HUDEP-2 (cell line): ENCODE results near the gene DNAH14.
"Not testable (repeated sequence)": the region's sequence is repeated elsewhere in the genome, so short reads cannot be mapped to it uniquely, and the experiment has no call there.

Source experiments
- DNase-seq, 76 experiments: peaks; one replicate each; lab custom pipeline; 2025; ENCODE audit not compliant: unreplicated experiment in 76 of 76; lab: John Stamatoyannopoulos, UW

Gene DNAH14

DNA sequence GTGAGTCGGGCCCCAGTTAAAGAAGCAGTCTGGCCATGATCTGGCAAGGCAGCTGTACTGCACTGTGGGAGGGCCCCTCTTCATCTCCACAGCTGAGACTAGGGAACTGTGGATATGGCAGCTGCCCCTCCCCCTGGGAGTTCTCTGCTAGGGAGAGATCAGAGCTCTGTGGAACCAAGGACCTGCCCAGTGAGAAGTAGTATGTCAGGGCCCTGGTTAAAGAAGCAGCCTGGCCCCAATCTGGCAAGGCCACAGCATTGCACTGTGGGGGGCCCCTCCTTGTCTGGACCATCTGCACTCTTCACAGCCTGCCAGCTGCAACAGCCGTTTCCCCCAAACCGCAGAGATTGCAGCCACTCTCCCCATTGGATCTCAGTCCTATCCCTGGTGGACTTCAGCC is 208.5 kb downstream of the DNAH14 start:
- no peak for DNase-seq

DNA sequence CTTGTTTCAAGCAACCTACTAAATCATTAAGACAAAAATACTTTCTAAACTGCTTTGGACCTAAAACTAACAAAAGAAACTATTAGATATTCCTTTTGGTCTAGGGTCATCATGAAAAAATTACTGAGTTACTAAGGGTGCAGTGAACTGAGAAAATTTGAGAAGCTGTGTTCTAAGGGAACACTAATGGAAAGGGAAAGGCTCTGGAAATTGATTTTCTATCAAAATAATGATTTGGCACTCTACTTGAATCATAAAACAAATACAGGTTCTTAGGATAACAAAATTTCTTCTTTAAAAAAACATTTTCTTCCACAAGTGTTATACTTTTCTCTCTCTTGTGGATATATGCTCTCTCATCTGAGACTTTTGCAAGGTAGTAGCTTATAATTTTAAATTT is 213.5 kb downstream of the DNAH14 start:
- no peak for DNase-seq

DNA sequence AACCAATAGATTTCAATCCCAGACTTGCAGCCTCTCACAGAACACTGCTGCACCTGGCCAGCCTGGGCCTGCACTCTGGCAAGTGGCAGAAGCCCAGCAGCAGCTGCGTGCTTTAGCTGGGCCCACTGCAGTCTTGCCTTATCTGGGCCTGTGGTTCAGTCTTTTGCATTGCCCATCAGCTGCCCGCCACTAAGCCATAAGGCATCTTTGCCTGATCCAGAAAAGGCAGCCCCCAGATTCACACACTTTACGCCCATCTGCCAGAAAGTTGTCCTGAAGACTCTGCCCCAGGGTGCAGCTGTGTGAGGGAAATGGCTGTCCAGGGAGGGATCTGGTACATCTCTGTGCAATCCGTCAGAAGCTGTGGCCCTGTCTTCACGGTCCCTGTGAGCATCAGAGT is 217.0 kb downstream of the DNAH14 start:
- no peak for DNase-seq

DNA sequence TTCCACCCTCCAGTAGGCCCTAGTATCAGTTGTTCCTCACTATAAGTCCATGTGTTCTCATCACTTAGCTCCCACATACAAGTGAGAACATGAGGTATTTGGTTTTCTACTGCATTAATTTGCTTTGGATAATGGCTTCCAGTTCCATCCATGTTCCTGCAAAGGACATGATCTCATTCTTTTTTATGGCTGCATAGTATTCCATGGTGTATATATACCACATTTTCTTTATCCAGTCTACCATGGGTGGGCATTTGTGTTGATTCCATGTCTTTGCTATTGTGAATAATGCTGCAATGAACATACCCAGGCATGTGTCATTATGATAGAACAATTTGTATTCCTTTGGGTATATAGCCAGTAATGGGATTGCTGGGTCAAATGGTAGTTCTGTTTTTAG is 218.3 kb downstream of the DNAH14 start:
- not testable (repeated sequence) for DNase-seq

DNA sequence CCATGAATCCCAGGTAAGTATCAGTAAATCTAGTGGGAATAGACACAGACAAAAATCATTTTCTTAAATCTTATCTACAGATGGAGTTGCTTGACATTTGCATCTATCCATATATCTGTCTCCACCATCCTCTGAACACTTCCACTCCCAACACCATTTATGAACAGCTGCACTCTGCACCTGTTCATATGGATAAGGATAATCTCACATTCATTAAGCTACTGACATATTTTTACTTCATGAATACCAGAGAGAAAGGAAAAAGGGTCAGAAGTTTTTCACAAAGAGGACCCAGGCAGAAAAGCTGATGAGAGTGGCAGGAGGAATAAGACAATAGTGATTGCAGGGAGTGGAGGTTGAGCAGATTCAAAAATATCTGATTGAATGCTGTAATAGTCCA is 222.6 kb downstream of the DNAH14 start:
- no peak for DNase-seq

DNA sequence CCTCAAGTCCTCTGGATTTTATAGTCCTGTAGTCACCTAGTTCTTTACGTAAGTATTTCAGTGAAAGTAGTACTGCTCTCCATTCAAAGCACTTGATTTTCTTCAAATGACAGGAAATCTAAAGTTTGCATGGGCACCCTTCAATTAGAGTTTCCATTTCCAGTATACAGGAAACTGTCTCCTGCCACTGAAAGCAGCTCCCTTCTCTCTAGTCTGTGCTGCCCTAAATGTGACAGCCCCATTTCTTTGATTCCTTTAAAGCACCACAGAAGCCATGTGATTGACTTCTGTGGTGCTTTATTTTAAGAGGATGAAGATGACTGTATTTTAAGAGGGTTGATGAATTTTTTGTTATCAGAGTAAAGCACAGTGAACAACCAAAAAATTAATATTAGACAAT is 226.1 kb downstream of the DNAH14 start:
- DNase-seq, result no peak

DNA sequence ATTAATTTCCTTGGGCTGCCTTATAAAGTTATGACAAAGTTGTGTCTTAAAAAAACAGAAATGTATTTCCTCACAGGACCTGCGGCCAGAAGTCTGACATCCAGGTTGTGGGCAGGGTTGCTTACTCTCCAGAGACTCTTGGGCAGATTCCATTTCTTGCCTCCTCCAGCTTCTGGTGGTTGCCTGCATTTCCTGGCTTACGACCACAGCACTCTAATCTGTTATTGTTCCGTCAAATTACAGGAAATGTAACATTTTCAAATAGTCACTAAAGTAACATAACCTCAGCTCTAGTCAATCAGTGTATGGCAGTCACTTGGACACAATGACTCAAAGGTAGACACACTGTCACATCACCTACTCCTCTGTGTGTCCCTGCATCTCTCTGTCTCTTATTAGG is 226.8 kb downstream of the DNAH14 start:
- DNase-seq, result no peak

DNA sequence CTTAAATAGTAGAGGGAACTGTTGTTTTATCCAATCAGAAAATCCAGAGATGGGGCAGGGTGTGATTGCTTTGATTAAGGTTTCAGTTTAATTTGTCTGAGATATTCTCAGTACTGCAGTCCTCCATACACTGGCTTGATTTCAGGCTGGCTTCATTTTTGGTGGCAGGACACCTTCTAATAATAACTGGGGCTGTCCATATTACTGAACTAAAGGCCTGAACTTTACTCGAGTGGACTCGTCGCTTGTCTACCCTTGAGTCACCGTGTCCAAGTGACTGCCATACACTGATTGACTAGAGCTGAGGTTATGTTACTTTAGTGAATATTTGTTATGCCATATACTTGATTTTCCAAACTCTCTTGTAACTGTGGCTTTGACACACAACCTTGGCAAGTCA is 228.8 kb downstream of the DNAH14 start:
- DNase-seq, result no peak

DNA sequence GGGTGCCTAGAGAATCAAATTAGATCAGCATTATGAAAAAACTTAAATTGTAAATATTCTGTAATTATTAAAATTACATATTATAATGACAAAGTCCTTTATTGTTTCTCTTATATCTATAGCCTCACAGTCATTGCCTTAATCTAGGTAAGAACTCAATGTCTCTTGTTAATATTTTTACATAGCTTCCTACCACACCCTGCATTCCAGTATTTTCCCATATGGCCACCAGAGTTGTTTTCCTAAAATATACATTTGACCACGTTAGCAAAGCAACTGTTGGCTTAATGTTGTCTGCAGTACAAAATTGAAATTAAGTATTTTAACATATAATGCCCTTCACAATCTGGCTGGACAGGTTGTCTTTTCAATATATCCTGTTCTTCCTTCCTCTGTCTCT is 230.3 kb downstream of the DNAH14 start:
- DNase-seq, result no peak

DNA sequence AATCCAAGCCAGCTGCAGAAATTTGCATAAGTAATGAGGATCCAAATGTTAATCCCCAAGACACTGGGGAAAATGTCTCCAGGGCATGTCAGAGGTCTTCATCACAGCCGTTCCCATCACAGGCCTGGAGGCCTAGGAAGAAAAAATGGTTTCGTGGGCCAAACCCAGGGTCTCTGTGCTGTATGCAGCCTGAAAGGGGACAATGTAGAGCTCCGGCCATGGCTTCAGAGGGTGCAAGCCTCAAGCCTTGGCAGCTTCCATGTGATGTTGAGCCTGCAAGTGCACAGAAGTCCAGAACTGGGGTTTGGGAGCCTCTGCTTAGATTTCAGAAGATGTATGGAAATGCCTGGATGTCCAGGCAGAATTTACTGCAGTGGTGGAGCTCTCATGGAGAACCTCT is 247.9 kb downstream of the DNAH14 start:
- DNase-seq, result not testable (repeated sequence)

DNA sequence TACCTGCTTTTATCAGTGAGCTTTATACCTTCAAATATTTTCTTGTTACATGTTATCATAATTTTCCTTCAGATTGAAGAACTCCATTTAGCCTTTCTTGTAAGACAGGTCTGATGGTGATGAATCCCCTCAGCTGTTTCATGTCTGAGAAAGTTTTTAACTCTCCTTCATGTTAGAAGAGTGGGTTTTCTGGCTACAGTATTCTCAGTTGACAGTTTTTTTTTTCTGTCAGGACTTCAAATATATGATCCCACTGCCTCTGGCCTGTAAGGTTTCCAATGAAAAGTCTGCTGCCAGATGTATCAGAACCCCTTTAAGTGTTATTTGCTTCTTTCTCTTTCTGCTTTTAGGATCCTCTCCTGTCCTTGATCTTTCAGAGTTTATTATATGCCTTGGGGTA is 250.2 kb downstream of the DNAH14 start:
- no peak for DNase-seq

DNA sequence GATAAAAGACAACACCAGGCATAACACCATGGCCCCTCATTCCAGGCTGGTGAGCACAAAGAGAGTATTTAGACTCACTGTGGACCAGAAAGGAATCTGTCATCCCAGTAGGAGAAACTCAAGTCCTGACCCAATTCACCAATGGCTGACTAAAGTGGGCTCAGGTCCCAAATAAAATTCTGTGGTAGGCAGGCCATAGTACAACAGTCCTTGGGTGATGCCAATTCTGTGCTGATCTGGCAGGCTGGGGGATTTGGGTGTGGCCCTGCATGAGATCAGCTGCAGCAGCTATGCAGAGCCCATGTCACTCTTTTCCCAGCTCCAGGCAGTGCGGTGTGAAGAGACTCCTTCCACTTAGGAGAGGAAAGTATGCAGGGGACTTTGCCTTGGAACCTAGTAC is 253.2 kb downstream of the DNAH14 start:
- no peak for DNase-seq

DNA sequence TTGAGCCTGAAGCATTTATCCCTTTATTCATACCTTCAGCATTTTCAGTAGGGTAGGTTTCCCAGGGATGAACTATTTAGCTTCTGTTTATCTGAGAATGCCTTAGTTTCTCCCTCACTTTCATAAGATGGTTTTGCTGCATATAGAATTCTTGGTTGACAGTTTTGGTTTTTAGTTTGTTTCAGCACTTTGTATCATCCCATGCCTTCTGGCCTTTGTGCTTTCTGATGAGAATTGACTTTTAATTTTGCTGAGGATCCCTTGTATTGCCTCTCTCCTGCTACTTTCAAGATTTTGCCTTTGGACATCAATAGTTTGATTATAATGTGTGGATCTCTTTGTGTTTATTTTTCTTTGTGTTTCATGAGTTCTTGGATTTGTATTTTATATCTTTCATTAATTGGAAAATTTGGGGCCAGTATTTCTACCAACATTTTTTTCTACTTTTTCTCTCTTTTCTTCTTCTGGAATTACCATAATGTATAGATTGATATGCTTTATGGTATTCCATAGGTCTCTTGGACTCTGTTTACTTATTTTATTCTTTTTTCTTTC is 261.8 kb downstream of the DNAH14 start:
- no peak for DNase-seq

DNA sequence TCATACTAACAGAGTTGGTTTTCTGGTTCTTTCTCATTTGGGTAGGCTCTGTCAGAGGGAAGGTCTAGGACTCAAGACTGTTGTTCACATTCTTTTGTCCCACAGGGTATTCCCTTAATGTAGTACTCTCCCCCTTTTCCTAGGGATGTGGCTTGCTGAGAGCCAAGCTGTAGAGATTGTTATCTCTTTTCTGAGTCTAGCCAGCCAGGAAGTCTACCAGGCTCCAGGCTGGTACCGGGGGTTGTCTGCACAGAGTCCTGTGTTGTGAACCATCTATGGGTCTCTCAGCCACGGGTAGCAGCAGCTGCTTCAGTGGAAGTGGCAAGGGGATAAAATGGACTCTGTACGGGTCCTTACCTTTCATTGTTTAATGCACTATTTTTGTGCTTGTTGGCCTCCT is 272.0 kb downstream of the DNAH14 start:
- no peak for DNase-seq

DNA sequence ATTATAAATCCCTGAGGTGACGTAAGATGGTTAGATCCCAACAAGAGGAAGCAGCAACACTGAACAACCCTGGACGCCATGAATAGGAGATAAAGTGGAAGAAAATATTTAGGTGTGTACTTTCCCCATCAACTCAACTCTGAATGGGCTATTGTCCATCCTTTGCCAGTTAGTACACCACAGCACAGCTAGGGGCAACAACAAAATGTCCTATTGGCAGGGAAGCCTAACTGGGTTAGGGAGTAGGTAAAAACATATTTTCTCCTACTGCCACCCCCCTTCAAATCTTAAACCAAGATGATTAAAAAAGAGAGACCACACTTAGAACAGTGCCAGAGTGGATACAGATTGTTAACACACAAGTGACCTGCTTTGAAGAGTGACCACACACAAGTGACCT is 278.3 kb downstream of the DNAH14 start:
- no peak for DNase-seq

DNA sequence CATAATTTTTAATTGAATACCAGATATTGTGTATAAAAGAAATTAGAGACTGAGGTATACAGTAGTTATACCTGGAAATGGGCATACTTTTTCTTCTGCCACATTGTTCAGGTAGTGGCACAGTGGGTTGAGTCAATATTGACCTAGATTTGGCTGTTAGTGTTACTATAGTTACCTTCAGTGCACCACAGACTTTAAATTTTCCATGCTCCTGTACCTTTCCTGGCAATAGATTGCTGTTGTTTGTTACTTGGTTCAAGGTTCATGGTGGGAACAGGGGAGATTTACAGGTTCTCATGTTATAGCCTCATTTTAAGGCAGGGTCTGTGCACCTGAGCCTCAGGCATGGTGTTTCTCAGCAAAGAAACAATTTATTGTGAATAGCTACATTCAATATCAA is 279.7 kb downstream of the DNAH14 start:
- no peak for DNase-seq

DNA sequence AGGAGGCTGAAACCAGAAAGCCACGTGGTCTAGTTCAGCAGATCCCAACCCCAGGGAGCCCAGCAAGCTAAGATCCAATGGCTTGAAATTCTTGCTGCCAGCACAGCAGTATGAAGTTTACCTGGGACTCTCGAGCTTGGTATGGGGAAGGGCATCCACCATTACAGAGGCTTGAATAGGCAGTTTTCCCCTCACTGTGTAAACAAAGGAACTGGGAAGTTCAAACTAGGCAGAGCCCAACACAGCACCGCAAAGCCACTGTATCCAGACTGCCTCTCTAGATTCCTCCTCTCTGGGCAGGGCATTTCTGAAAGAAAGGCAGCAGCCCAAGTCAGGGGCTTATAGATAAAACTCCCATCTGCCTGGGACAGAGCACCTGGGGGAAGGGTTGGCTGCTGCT is 280.7 kb downstream of the DNAH14 start:
- DNase-seq, result not testable (repeated sequence)

DNA sequence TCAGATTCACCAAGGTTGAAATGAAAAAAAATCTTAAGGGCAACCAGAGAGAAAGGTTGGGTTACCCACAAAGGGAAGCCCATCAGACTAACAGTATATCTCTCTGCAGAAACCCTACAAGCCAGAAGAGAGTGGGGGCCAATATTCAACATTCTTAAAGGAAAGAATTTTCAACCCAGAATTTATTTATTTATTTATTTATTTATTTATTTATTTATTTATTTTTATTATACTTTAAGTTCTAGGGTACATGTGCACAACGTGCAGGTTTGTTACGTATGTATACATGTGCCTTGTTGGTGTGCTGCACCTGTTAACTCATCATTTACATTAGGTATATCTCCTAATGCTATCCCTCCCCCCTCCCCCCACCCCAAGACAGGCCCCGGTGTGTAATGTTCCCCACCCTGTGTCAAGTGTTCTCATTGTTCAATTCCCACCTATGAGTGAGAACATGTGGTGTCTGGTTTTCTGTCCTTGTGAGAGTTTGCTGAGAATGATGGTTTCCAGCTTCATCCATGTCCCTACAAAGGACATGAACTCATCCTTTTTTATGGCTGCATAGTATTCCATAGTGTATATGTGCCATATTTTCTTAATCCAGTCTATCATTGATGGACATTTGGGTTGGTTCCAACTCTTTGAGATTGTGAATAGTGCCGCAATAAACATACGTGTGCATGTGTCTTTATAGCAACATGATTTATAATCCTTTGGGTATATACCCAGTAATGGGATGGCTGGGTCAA is 282.4 kb downstream of the DNAH14 start:
- not testable (repeated sequence) for DNase-seq

DNA sequence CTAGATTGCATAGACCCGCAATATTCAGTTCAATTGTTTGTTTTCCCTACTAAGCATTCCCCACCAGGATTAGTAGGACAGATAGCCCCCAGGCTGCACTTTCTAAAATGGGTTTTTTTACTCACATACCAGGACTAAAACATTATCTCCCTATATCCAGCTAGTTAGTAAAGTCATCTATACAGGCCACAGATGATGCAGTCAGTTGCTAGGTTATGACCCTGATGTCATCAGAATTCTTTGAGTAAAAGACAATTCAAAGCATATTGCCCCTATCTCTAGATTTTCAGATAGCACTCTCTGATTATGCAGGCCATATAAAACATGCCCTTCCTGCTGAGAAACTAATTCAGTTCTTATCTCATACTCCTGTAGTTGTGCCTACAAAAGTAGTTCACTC is 294.8 kb downstream of the DNAH14 start:
- DNase-seq, result no peak

DNA sequence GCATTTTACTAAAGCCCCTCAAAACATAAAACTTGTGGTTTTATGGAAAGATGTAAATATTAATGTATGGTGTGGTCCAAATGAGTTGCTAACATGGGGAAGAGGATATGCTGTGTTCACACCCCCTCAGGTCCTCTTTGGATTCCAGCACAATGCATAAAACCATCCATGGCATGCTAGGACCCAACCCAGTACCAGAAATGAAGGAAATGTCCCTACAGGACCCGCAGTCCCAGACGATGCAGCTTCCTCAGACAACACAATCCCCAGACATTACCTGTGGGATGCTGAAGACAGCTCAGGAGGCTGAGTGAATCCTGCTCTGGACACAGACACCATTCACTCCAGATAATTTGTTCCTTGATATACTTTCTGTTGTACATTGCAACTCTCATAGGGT is 296.2 kb downstream of the DNAH14 start:
- no peak for DNase-seq

DNA sequence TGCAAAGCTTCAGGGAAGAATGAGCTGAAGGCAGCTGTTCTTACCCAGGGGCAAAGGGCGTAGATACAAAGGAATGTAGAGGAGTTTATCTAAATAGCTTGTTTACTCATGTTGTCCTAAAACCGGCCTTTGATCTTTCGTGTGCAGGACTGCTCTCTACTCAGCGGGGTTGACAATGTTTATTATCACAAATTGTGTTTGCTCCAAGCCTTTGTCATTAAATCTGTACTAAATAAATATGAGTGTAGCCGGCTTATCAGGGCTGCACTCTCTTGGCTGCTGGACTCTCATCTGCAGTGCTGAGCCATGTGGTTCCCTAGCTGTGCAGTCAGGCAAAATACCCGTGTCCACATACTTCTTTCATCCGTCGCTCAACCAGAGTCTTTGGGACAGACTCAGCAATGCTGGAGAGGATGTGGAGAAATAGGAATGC is 299.4 kb downstream of the DNAH14 start:
- no peak for DNase-seq

DNA sequence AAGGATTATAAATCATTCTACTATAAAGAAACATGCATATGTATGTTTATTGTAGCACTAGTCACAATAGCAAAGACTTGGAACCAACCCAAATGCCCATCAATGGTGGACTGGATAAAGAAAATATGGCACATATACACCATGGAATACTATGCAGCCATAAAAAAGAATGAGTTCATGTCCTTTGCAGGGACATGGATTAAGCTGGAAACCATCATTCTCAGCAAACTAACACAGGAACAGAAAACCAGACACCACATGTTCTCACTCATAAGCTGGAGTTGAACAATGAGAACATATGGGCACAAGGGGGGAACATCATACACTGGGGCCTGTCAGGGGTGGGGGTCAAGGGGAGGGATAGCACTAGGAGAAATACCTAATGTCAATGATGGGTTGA is 300.0 kb downstream of the DNAH14 start:
- not testable (repeated sequence) for DNase-seq

DNA sequence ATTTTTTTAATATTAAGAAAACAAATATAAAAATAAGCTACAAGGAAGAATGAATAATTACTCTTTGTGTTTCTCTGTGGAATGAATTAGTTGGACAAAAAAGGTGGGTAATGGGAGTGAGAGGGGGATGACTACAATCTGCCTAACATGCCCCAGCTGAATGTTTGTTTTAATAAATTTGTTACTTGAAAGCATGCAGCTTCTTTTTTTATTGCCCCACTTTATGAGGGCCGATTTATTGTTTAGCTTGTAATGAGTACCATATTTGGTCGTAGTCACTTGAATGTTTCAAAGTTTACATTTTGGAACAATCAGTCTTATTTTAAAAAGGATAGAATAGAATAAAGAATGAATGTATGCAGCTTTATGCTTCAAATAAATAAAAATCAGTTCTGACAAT is 301.0 kb downstream of the DNAH14 start:
- DNase-seq, result no peak
